ENCODE data around the gene R3HCC1L. TPM values are rescaled to one million over a fixed set of nuclear protein-coding genes. Genes with fewer than 3 reads are reported as not detected.

Gene R3HCC1L
- total RNA-seq, 2 experiments from 2014 or later: 19.6 to 21.8 TPM

GRCh38 chr10:98285416-98285815 lies 151.0 kb downstream of the R3HCC1L start:
- Mint-ChIP-seq H3K4me1 (no peaks in the 10 kb centered on the region), H3K27ac (no peak overlapping the region), H3K36me3 (no peaks in the 10 kb centered on the region), H3K9me3 (no peaks in the 10 kb centered on the region), H3K27me3 (peaks cover 21% of the 10 kb centered on the region), H3K4me3 (no peak overlapping the region)
- POLR2A ChIA-PET: no interaction called here
- ATAC-seq (ENCODE audit: low read depth) (no peak), DNase-seq (no peak)

GRCh38 chr10:98286419-98286818 lies 152.0 kb downstream of the R3HCC1L start:
- H3K36me3 Mint-ChIP-seq: no peaks in the 10 kb centered on the region
- POLR2A ChIA-PET: no interaction called here
- H3K27ac Mint-ChIP-seq: no peak overlapping the region
- H3K4me3 Mint-ChIP-seq: no peak overlapping the region
- DNase-seq (no peak), ATAC-seq (ENCODE audit: low read depth) (no peak)
- peaks cover 14% of the 10 kb centered on the region for H3K27me3 Mint-ChIP-seq
- no peaks in the 10 kb centered on the region for H3K4me1 Mint-ChIP-seq
- no peaks in the 10 kb centered on the region for H3K9me3 Mint-ChIP-seq

- ATAC-seq (ENCODE audit: low read depth) (no peak), DNase-seq (no peak)
- peaks cover 10% of the 10 kb centered on the region for H3K27me3 Mint-ChIP-seq
- H3K4me3 Mint-ChIP-seq: no peak overlapping the region
- H3K27ac Mint-ChIP-seq: no peak overlapping the region
- H3K4me1 Mint-ChIP-seq: no peaks in the 10 kb centered on the region
- H3K9me3 Mint-ChIP-seq: no peaks in the 10 kb centered on the region
- H3K36me3 Mint-ChIP-seq: no peaks in the 10 kb centered on the region
- POLR2A ChIA-PET: no interaction called here
These were observed 152.9 kb downstream of the R3HCC1L start for GRCh38 chr10:98287321-98287720.

- Mint-ChIP-seq H3K9me3 (no peaks in the 10 kb centered on the region), H3K27me3 (peaks cover 10% of the 10 kb centered on the region), H3K36me3 (no peaks in the 10 kb centered on the region), H3K27ac (no peak overlapping the region), H3K4me1 (no peaks in the 10 kb centered on the region), H3K4me3 (no peak overlapping the region)
- POLR2A ChIA-PET: no interaction called here
- DNase-seq (no peak), ATAC-seq (ENCODE audit: low read depth) (no peak)
These were observed 155.3 kb downstream of the R3HCC1L start for GRCh38 chr10:98289802-98290209.

GRCh38 chr10:98292971-98293370 lies 158.5 kb downstream of the R3HCC1L start:
- DNase-seq: no peak
- no peaks in the 10 kb centered on the region for H3K9me3 Mint-ChIP-seq
- H3K36me3 Mint-ChIP-seq: no peaks in the 10 kb centered on the region
- ATAC-seq (ENCODE audit: low read depth): no peak
- no peak overlapping the region for H3K4me3 Mint-ChIP-seq
- no peak overlapping the region for H3K27ac Mint-ChIP-seq
- H3K4me1 Mint-ChIP-seq: no peaks in the 10 kb centered on the region
- peaks cover 22% of the 10 kb centered on the region for H3K27me3 Mint-ChIP-seq
- POLR2A ChIA-PET: no interaction called here

GRCh38 chr10:98293550-98294269 lies 159.3 kb downstream of the R3HCC1L start:
- H3K36me3 Mint-ChIP-seq: no peaks in the 10 kb centered on the region
- no peaks in the 10 kb centered on the region for H3K4me1 Mint-ChIP-seq
- DNase-seq (no peak), ATAC-seq (ENCODE audit: low read depth) (no peak)
- H3K9me3 Mint-ChIP-seq: no peaks in the 10 kb centered on the region
- no peak overlapping the region for H3K27ac Mint-ChIP-seq
- H3K4me3 Mint-ChIP-seq: no peak overlapping the region
- POLR2A ChIA-PET: no interaction called here
- peaks cover 25% of the 10 kb centered on the region for H3K27me3 Mint-ChIP-seq

- POLR2A ChIA-PET: no interaction called here
- H3K4me1 Mint-ChIP-seq: no peaks in the 10 kb centered on the region
- H3K27me3 Mint-ChIP-seq: peaks cover 25% of the 10 kb centered on the region
- H3K4me3 Mint-ChIP-seq: no peak overlapping the region
- ATAC-seq (ENCODE audit: low read depth) (no peak), DNase-seq (no peak)
- H3K36me3 Mint-ChIP-seq: no peaks in the 10 kb centered on the region
- no peaks in the 10 kb centered on the region for H3K9me3 Mint-ChIP-seq
- no peak overlapping the region for H3K27ac Mint-ChIP-seq
These were observed 159.8 kb downstream of the R3HCC1L start for GRCh38 chr10:98294270-98294627.

Other genes with a start within 250 kb of the R3HCC1L start
- gene CRTAC1, start 104.0 kb upstream of the R3HCC1L start, total RNA-seq: not detected
- gene LOXL4, start 133.5 kb downstream of the R3HCC1L start, total RNA-seq: not detected

Measured in activated naive CD8-positive, alpha-beta T cell treated with anti-CD3 and anti-CD28 coated beads, Interleukin-2, amount 10 ng/mL, durations not matched to agents 7 days and 5 days (primary cell).